Activated CD4-positive, alpha-beta T cell treated with anti-CD3 and anti-CD28 coated beads for 36 hours (primary cell): ENCODE measurements around the gene PIK3CG. TPM values are rescaled to one million over a fixed set of nuclear protein-coding genes. Genes with fewer than 3 reads are reported as not detected.
"Not testable (repeated sequence)": the region's sequence is repeated elsewhere in the genome, so short reads cannot be mapped to it uniquely, and the experiment has no call there.

ENCODE experiments used
- ATAC-seq: fragments of 200-7000 bp; cut with Tn5 transposase; one replicate; pipeline ENCODE4 v1.10.0; 2021; ENCODE audit warnings: mild to moderate bottlenecking, moderate library complexity
- CTCF ChIA-PET: fragments of 350-600 bp; sonication (Branson Sonifier 250); formaldehyde crosslinking; loops from one replicate; lab custom pipeline; 2021; ENCODE audit warnings: antibody characterized with exemption; lab: Charles Lee
- POLR2A ChIA-PET: fragments of 350-600 bp; sonication (Branson Sonifier 250); formaldehyde crosslinking; loops from one replicate; lab custom pipeline; 2021; ENCODE audit warnings: antibody characterized with exemption, inconsistent platforms; lab: Charles Lee
- DNase-seq: peaks from one replicate; pipeline ENCODE4 v3.0.0-alpha.2; 2020
- H3K27ac Mint-ChIP-seq: one replicate; pipeline ENCODE4 v1.8.0; 2021; ENCODE audit warnings: mixed read lengths
- H3K27me3 Mint-ChIP-seq: one replicate; pipeline ENCODE4 v1.8.0; 2021; ENCODE audit warnings: mixed read lengths
- H3K36me3 Mint-ChIP-seq: one replicate; pipeline ENCODE4 v1.8.0; 2021; ENCODE audit warnings: low read depth, mixed read lengths
- H3K4me1 Mint-ChIP-seq: one replicate; pipeline ENCODE4 v1.8.0; 2021; ENCODE audit warnings: mixed read lengths
- H3K4me3 Mint-ChIP-seq: one replicate; pipeline ENCODE4 v1.8.0; 2021; ENCODE audit warnings: mild to moderate bottlenecking, moderate library complexity, mixed read lengths
- H3K9me3 Mint-ChIP-seq: one replicate; pipeline ENCODE4 v1.8.0; 2021; ENCODE audit warnings: low read depth, mixed read lengths
- intact Hi-C, 2 experiments: fragments of 100-400 bp; cut with DNase I in 1 of 2; cut with micrococcal nuclease in 1 of 2; formaldehyde crosslinking; loops; one replicate each; pipeline versions ENCODE4 v1.14.2 to v1.15.1; 2022 to 2024; cut with DNase I, micrococcal nuclease
- total RNA-seq, 2 experiments: library from RNA; stranded (reverse); gene quantifications; one replicate each; pipeline ENCODE4 v1.2.3, GENCODE V29; 2021

PIK3CG gene
- total RNA-seq, 2 experiments from 2014 or later, result 9.9 to 14.3 TPM

DNA sequence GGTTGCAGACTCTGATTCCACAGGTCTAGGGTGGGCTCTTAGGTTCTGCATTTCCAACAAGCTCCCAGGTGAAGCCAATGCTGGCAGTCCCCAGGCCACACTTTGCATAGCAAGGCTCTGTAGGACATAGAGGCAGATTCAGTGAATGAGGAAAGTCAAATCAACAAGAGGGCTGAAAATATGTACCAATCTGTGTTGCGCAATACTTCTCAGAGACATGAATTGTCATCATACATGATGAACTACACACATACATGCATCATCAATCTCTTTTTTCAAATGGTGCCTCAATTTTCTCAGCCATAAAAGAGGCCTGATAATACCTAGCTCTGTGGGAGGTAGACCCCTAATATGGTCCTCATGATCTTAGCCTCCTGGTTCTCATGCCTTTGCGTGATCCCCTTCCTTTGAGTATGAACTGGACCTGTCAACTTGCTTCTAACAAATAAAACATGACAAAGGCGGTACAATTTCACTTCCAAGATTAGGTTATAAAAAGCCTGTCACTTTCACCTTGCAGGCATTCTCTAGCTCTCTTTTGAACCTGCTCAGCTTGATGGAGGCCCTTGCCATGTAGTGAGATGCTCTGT is 49.0 kb downstream of the PIK3CG start:
- H3K4me1 Mint-ChIP-seq, result peaks cover 5% of the 10 kb centered on the region
- H3K27me3 Mint-ChIP-seq, result no peaks in the 10 kb centered on the region
- intact Hi-C loops, result loop anchor here in 1 of 2 experiments (10.0 kb wide), 1 partner anchor 349 kb away; no protein-coding TSS in a partner anchor
- H3K9me3 Mint-ChIP-seq, result no peaks in the 10 kb centered on the region
- no peaks in the 10 kb centered on the region for H3K36me3 Mint-ChIP-seq
- no peak overlapping the region for H3K4me3 Mint-ChIP-seq
- no peak overlapping the region for H3K27ac Mint-ChIP-seq
- ATAC-seq (no peak), DNase-seq (no peak)
- POLR2A ChIA-PET, result no interaction called here
- CTCF ChIA-PET, result no interaction called here

DNA sequence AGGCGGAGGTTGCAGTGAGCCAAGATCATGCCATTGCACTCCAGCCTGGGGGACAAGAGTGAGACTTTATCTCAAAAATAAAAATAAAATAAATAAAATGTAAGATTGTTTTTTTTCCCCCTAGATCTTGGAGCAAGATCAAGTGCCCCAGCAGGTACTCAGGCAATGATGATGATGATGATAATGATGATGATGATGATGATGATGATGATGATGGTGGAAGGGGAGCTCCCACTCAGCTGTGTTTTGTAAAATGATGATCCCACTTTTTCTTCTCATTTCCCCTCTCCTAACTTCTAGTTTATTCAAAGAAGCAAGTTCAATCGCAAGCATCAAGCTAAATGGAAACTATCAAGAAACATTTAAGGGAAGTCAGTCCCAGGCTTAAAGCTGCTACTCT is 50.3 kb downstream of the PIK3CG start:
- H3K4me1 Mint-ChIP-seq, result peaks cover 5% of the 10 kb centered on the region
- ChIA-PET CTCF (interaction anchor here (0.6 kb wide), 2 partner anchors 12 to 103 kb away, joined by 3 read pairs; no protein-coding TSS in a partner anchor), POLR2A (interaction anchor here (0.6 kb wide), 1 partner anchor 570 kb away, joined by 3 read pairs; no protein-coding TSS in a partner anchor)
- no peak for DNase-seq
- no peaks in the 10 kb centered on the region for H3K27me3 Mint-ChIP-seq
- peaks cover 7% of the 10 kb centered on the region for H3K9me3 Mint-ChIP-seq
- H3K27ac Mint-ChIP-seq, result no peak overlapping the region
- no peak overlapping the region for H3K4me3 Mint-ChIP-seq
- ATAC-seq, result no peak
- intact Hi-C loops, result loop anchor here in 1 of 2 experiments (10.0 kb wide), 1 partner anchor 351 kb away; no protein-coding TSS in a partner anchor
- H3K36me3 Mint-ChIP-seq, result no peaks in the 10 kb centered on the region

DNA sequence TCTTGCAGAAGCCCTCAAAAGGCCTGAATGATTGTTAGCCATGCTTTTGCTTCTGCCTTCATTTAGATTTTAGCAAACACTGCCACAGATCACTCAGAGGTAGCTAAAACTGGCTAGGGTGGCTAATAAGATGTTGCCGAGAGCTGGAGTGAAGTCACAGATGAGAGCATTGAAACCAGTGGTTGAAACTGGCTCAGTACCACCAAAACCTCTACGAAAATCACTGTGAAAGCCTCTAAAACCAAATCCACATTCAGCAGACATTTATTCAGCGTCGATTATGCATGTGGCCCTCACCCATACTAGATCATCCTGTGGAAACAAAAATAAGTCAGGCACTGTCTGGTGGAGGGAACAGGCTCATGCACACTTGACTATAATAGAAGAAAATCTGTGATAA is 50.8 kb downstream of the PIK3CG start:
- no peaks in the 10 kb centered on the region for H3K36me3 Mint-ChIP-seq
- POLR2A ChIA-PET, result interaction anchor here (0.6 kb wide), 1 partner anchor 571 kb away, joined by 3 read pairs; no protein-coding TSS in a partner anchor
- H3K9me3 Mint-ChIP-seq, result peaks cover 10% of the 10 kb centered on the region
- CTCF ChIA-PET, result interaction anchor here (0.6 kb wide), 2 partner anchors 11 to 103 kb away, joined by 3 read pairs; no protein-coding TSS in a partner anchor
- H3K4me1 Mint-ChIP-seq, result peaks cover 5% of the 10 kb centered on the region
- DNase-seq, result peak; percentile 34
- peak; percentile 92 for ATAC-seq
- H3K27ac Mint-ChIP-seq, result no peak overlapping the region
- no peaks in the 10 kb centered on the region for H3K27me3 Mint-ChIP-seq
- no peak overlapping the region for H3K4me3 Mint-ChIP-seq
- intact Hi-C loops, result loop anchor here in 1 of 2 experiments (10.0 kb wide), 1 partner anchor 351 kb away; no protein-coding TSS in a partner anchor

DNA sequence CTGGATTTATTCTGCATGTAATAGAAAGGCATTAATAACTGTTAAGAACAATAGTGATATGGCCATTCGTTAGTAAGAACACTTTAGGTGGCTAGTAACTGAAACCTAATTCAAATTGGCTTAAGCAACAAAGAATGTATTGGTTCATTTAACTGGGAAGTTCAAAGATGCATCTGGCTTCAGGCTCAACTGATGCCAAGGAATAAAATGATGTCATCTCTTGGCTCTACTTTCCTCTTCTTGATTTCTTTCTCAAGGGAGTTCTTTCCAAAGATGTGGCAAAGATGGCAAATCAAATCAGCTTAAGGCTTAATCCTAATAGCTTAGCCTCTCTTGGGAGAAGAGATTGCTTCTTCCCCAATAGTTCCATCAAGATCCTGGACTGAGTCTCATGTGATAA is 51.6 kb downstream of the PIK3CG start:
- ChIA-PET POLR2A (no interaction called here), CTCF (interaction anchor here (0.9 kb wide), 1 partner anchor 42 kb away, joined by 3 read pairs; no protein-coding TSS in a partner anchor)
- Mint-ChIP-seq H3K36me3 (no peaks in the 10 kb centered on the region), H3K27ac (no peak overlapping the region), H3K27me3 (peaks cover 2% of the 10 kb centered on the region), H3K4me3 (no peak overlapping the region), H3K4me1 (peaks cover 5% of the 10 kb centered on the region), H3K9me3 (peaks cover 15% of the 10 kb centered on the region)
- intact Hi-C loops, result loop anchor here in 1 of 2 experiments (10.0 kb wide), 1 partner anchor 352 kb away; no protein-coding TSS in a partner anchor
- DNase-seq (no peak), ATAC-seq (no peak)

DNA sequence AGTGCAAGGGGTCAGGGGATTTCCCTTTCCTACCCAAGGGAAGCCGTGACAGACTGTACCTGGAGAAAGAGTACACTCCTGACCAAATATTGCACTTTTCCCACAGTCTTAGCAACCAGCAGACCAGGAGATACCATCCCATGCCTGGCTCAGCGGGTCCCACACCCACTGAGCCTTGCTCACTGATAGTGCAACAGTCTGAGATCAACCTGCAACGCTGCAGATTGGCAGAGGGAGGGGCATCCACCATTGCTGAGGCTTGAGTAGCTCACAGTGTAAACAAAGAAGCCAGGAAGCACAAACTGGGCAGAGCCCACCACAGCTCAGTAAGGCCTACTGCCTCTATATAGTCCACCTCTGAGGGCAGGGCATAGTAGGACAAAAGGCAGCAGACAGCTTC is 53.9 kb downstream of the PIK3CG start:
- ATAC-seq, result no peak
- intact Hi-C loops, result loop anchor here in 1 of 2 experiments (10.0 kb wide), 1 partner anchor 354 kb away; no protein-coding TSS in a partner anchor
- Mint-ChIP-seq H3K4me1 (peaks cover 5% of the 10 kb centered on the region), H3K27me3 (peaks cover 2% of the 10 kb centered on the region), H3K36me3 (no peaks in the 10 kb centered on the region), H3K4me3 (no peak overlapping the region), H3K9me3 (peaks cover 17% of the 10 kb centered on the region), H3K27ac (no peak overlapping the region)
- ChIA-PET CTCF (interaction anchor here (0.6 kb wide), 1 partner anchor 28 kb away, joined by 3 read pairs; no protein-coding TSS in a partner anchor), POLR2A (no interaction called here)
- DNase-seq, result no peak

DNA sequence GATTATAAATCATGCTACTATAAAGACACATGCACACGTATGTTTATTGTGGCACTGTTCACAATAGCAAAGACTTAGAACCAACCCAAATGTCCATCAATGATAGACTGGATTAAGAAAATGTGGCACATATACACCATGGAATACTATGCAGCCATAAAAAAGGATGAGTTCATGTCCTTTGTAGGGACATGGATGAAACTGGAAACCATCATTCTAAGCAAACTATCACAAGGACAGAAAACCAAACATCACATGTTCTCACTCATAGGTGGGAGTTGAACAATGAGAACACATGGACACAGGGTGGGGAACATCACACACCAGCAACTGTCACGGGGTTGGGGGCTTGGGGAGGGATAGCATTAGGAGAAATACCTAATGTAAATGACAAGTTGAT is 59.4 kb downstream of the PIK3CG start:
- H3K4me1 Mint-ChIP-seq, DNase-seq, POLR2A ChIA-PET, CTCF ChIA-PET, H3K4me3 Mint-ChIP-seq, ATAC-seq, H3K27me3 Mint-ChIP-seq, H3K27ac Mint-ChIP-seq, intact Hi-C loops, H3K36me3 Mint-ChIP-seq: not testable (repeated sequence)
- peaks cover 20% of the 10 kb centered on the region for H3K9me3 Mint-ChIP-seq

DNA sequence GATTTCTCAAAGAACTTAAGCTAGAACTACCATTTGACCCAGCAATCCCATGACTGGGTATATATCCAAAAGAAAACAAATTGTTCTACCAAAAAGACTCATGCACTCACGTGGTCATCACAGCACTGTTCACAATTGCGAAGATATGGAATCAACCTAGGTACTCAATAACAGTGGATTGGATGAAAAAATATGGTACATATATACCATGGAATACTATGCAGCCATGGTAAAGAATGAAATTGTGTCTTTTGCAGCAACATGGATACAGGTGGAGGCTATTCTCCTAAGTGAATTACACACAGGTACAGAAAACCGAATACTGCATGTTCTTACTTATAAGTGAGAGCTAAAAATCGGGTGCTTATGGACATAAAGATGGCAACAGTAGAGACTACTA is 61.8 kb downstream of the PIK3CG start:
- peaks cover 4% of the 10 kb centered on the region for H3K9me3 Mint-ChIP-seq
- H3K4me1 Mint-ChIP-seq, result no peaks in the 10 kb centered on the region
- no peaks in the 10 kb centered on the region for H3K27me3 Mint-ChIP-seq
- ATAC-seq (no peak), DNase-seq (no peak)
- intact Hi-C loops, result no loop called here
- ChIA-PET POLR2A (no interaction called here), CTCF (interaction anchor here (0.6 to 0.8 kb wide), 2 partner anchors 8 to 11 kb away, joined by 3 read pairs; no protein-coding TSS in a partner anchor)
- H3K36me3 Mint-ChIP-seq, result no peaks in the 10 kb centered on the region
- H3K4me3 Mint-ChIP-seq, result no peak overlapping the region
- no peak overlapping the region for H3K27ac Mint-ChIP-seq

DNA sequence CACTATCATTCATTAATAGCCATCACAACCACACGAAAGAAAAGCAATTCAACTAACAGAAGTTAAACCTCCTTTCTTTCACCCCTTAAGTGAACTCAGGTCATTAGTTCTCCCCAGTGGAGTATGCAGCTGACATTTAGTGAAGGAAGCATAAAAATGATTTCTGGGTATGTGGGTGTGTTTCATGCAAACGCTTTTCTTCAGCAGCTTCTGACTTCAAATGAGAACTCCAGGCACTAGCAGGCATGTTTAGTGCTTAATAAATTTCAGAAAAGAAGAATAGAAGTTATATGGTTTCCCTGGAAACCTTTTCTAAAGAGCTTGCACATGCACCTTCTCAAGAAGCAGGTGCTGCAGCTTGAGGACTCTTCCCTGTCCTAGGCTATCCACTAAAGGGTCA is 62.5 kb downstream of the PIK3CG start:
- no peaks in the 10 kb centered on the region for H3K4me1 Mint-ChIP-seq
- H3K27me3 Mint-ChIP-seq, result no peaks in the 10 kb centered on the region
- H3K9me3 Mint-ChIP-seq, result peaks cover 4% of the 10 kb centered on the region
- POLR2A ChIA-PET, result no interaction called here
- no peaks in the 10 kb centered on the region for H3K36me3 Mint-ChIP-seq
- intact Hi-C loops, result no loop called here
- H3K27ac Mint-ChIP-seq, result no peak overlapping the region
- no peak overlapping the region for H3K4me3 Mint-ChIP-seq
- ATAC-seq, result no peak
- DNase-seq, result no peak
- CTCF ChIA-PET, result interaction anchor here (1.0 kb wide), 1 partner anchor 13 kb away, joined by 3 read pairs; no protein-coding TSS in a partner anchor

DNA sequence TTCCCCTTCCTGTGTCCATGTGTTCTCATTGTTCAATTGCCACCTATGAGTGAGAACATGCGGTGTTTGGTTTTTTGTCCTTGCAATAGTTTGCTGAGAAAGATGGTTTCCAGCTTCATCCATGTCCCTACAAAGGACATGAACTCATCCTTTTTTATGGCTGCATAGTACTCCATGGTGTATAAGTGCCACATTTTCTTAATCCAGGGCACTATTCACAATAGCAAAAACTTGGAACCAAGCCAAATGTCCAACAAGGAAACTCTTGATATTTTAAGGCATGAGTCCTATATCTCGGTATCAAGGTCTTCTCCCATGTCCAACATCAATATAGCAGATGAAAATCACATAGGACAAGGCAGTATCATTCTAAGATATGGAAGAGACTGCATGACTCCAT is 64.5 kb downstream of the PIK3CG start:
- CTCF ChIA-PET, H3K4me3 Mint-ChIP-seq, DNase-seq, H3K36me3 Mint-ChIP-seq, H3K27me3 Mint-ChIP-seq, H3K9me3 Mint-ChIP-seq, H3K27ac Mint-ChIP-seq, ATAC-seq, H3K4me1 Mint-ChIP-seq, POLR2A ChIA-PET: not testable (repeated sequence)
- intact Hi-C loops, result loop anchor here in 1 of 2 experiments (10.0 kb wide), 1 partner anchor 65 kb away; no protein-coding TSS in a partner anchor

DNA sequence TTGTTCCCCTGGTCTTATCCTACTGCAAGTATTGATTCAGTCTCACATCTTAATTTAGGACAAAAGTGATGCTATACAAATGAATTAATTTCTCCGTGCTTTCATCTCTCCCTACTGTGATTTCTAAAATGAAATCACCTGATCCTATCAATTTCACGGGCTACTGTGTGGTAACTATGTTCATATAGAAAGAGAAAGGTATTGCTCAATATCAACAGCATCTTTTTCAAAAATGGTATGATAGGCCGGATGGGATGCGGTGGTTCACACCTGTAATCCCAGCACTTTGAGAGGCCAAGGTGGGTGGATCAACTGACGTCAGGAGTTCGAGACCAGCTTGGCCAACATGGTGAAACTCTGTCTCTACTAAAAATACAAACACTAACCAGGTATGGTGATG is 71.2 kb downstream of the PIK3CG start:
- Mint-ChIP-seq H3K27ac (no peak overlapping the region), H3K4me3 (no peak overlapping the region), H3K27me3 (no peaks in the 10 kb centered on the region), H3K4me1 (no peaks in the 10 kb centered on the region), H3K9me3 (no peaks in the 10 kb centered on the region), H3K36me3 (no peaks in the 10 kb centered on the region)
- ATAC-seq, result no peak
- ChIA-PET CTCF (interaction anchor here (1.3 kb wide), 1 partner anchor 11 kb away, joined by 4 read pairs; no protein-coding TSS in a partner anchor), POLR2A (no interaction called here)
- intact Hi-C loops, result loop anchor here in 1 of 2 experiments (10.0 kb wide), 1 partner anchor 59 kb away; no protein-coding TSS in a partner anchor
- DNase-seq, result no peak

DNA sequence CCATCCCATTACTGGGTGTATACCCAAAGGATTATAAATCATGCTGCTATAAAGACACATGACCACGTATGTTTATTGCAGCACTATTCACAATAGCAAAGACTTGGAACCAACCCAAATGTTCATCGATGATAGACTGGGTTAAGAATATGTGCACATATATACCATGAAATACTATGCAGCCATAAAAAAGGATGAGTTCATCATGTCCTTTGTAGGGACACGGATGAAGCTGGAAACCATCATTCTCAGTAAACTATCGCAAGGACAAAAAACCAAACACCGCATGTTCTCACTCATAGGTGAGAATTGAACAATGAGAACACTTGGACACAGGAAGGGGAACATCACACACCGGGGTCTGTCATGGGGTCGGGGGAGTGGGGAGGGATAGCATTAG is 73.0 kb downstream of the PIK3CG start:
- ATAC-seq, H3K36me3 Mint-ChIP-seq, H3K9me3 Mint-ChIP-seq, H3K4me1 Mint-ChIP-seq, DNase-seq, CTCF ChIA-PET, H3K4me3 Mint-ChIP-seq, H3K27me3 Mint-ChIP-seq, POLR2A ChIA-PET, H3K27ac Mint-ChIP-seq: not testable (repeated sequence)
- intact Hi-C loops, result loop anchor here in 1 of 2 experiments (10.0 kb wide), 1 partner anchor 57 kb away; no protein-coding TSS in a partner anchor
